Activated B cell treated with CpG ODN at 0.5 μM for 24 hours (primary cell): Measurements from ENCODE around the gene KLHL29. TPM values are rescaled to one million over a fixed set of nuclear protein-coding genes. Genes with fewer than 3 reads are reported as not detected.

Experiments
- ATAC-seq: fragments of 200-7000 bp; cut with Tn5 transposase; one replicate; pipeline ENCODE4 v1.10.0; 2021; ENCODE audit warnings: low read depth, mild to moderate bottlenecking, moderate library complexity
- CTCF ChIA-PET: fragments of 350-600 bp; sonication (Branson Sonifier 250); formaldehyde crosslinking; loops from one replicate; lab custom pipeline; 2021; ENCODE audit warnings: antibody characterized with exemption; lab: Charles Lee
- POLR2A ChIA-PET: fragments of 350-600 bp; sonication (Branson Sonifier 250); formaldehyde crosslinking; loops from one replicate; lab custom pipeline; 2021; ENCODE audit warnings: antibody characterized with exemption; lab: Charles Lee
- DNase-seq: peaks from one replicate; pipeline ENCODE4 v3.0.0; 2022
- H3K27ac Mint-ChIP-seq: one replicate; pipeline ENCODE4 v1.8.0; 2020; ENCODE audit warnings: mixed read lengths
- H3K27me3 Mint-ChIP-seq: one replicate; pipeline ENCODE4 v1.8.0; 2021; ENCODE audit warnings: mixed read lengths
- H3K36me3 Mint-ChIP-seq: one replicate; pipeline ENCODE4 v1.8.0; 2021; ENCODE audit warnings: low read depth, mixed read lengths
- H3K4me1 Mint-ChIP-seq: one replicate; pipeline ENCODE4 v1.8.0; 2021; ENCODE audit warnings: mixed read lengths
- H3K4me3 Mint-ChIP-seq: one replicate; pipeline ENCODE4 v1.8.0; 2020; ENCODE audit warnings: mild to moderate bottlenecking, mixed read lengths
- H3K9me3 Mint-ChIP-seq: one replicate; pipeline ENCODE4 v1.8.0; 2020; ENCODE audit warnings: mixed read lengths
- intact Hi-C: fragments of 100-400 bp; cut with micrococcal nuclease; formaldehyde crosslinking; loops from one replicate; pipeline ENCODE4 v1.15.1; 2024
- total RNA-seq: library from RNA; stranded (reverse); gene quantifications from 2 replicates; pipeline ENCODE4 v1.2.3, GENCODE V29; 2022
- TF ChIP-seq, protein P1 (sequence below): fragments of 200-600 bp; IDR thresholded peaks from one replicate; pipeline ENCODE4 v1.8.0; 2022; ENCODE audit warnings: antibody characterized with exemption, mild to moderate bottlenecking

KLHL29 gene
- total RNA-seq, 1 donor from 2014 or later, result 2.5 TPM

DNA sequence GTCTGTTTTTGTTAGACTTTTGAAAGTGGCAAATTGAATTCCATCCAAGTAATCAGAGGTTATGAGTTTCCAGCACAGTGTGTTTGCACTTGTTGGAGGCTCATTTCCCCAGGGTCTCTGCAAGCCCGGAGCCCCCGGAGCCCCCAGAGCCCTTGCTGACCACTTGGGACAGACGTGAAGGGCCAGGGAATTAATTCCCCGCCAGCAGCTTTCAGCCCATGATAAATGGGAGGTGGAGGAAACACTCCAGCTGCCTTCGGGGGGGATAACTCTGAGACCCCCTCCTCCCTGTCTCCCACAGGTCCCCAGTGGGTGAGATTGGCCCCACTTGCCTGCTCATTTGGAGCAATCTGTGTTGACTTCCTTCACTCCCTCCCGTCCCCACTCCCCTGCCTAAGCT is 79.2 kb downstream of the KLHL29 start:
- H3K27me3 Mint-ChIP-seq, result peaks cover 5% of the 10 kb centered on the region
- intact Hi-C loops, result loop anchor here (5.0 kb wide), 1 partner anchor 1107 kb away; no protein-coding TSS in a partner anchor
- H3K4me3 Mint-ChIP-seq, result no peak overlapping the region
- no peak overlapping the region for H3K27ac Mint-ChIP-seq
- TF ChIP-seq, protein P1, sequence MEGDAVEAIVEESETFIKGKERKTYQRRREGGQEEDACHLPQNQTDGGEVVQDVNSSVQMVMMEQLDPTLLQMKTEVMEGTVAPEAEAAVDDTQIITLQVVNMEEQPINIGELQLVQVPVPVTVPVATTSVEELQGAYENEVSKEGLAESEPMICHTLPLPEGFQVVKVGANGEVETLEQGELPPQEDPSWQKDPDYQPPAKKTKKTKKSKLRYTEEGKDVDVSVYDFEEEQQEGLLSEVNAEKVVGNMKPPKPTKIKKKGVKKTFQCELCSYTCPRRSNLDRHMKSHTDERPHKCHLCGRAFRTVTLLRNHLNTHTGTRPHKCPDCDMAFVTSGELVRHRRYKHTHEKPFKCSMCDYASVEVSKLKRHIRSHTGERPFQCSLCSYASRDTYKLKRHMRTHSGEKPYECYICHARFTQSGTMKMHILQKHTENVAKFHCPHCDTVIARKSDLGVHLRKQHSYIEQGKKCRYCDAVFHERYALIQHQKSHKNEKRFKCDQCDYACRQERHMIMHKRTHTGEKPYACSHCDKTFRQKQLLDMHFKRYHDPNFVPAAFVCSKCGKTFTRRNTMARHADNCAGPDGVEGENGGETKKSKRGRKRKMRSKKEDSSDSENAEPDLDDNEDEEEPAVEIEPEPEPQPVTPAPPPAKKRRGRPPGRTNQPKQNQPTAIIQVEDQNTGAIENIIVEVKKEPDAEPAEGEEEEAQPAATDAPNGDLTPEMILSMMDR, result no peak
- DNase-seq (no peak), ATAC-seq (no peak)
- H3K9me3 Mint-ChIP-seq, result no peaks in the 10 kb centered on the region
- no peaks in the 10 kb centered on the region for H3K36me3 Mint-ChIP-seq
- CTCF ChIA-PET, result no interaction called here
- H3K4me1 Mint-ChIP-seq, result no peaks in the 10 kb centered on the region
- POLR2A ChIA-PET, result no interaction called here

- intact Hi-C loops, result loop anchor here (5.0 kb wide), 1 partner anchor 1108 kb away; no protein-coding TSS in a partner anchor
- Mint-ChIP-seq H3K27ac (no peak overlapping the region), H3K4me1 (no peaks in the 10 kb centered on the region), H3K36me3 (no peaks in the 10 kb centered on the region), H3K4me3 (no peak overlapping the region), H3K27me3 (peaks cover 5% of the 10 kb centered on the region), H3K9me3 (no peaks in the 10 kb centered on the region)
- CTCF ChIA-PET, result no interaction called here
- no peak for DNase-seq
- TF ChIP-seq, protein P1, result no peak
- no peak for ATAC-seq
- POLR2A ChIA-PET, result no interaction called here
These were observed 80.0 kb downstream of the KLHL29 start for GRCh38 chr2:23464905-23465537.

DNA sequence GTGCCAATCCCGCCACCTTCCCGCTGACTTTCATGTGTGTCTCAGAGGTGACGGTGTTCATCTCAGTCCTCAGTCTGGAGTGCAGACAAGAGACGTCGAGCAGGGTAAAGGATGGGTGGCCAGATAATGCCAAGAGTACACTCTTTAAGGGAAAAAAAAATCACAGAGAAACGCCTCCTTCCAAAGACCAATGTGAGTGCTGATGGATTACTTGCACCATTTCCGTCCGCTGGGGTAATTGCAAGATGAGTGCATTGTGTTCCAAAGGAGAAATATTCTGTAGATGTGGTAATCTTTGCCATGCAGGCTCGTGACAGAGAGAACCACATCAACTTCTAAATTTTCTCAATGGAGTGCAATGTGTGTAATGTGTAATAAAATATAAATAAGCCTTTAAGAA is 81.0 kb downstream of the KLHL29 start:
- Mint-ChIP-seq H3K4me1 (no peaks in the 10 kb centered on the region), H3K36me3 (no peaks in the 10 kb centered on the region), H3K9me3 (no peaks in the 10 kb centered on the region), H3K27ac (no peak overlapping the region), H3K27me3 (peaks cover 3% of the 10 kb centered on the region), H3K4me3 (no peak overlapping the region)
- ChIA-PET POLR2A (no interaction called here), CTCF (no interaction called here)
- intact Hi-C loops, result no loop called here
- no peak for DNase-seq
- TF ChIP-seq, protein P1, result no peak
- no peak for ATAC-seq

GRCh38 chr2:23467618-23468017 is 82.6 kb downstream of the KLHL29 start:
- POLR2A ChIA-PET, result no interaction called here
- CTCF ChIA-PET, result no interaction called here
- TF ChIP-seq, protein P1, result no peak

GRCh38 chr2:23468474-23469141 is 83.6 kb downstream of the KLHL29 start:
- no peak overlapping the region for H3K4me3 Mint-ChIP-seq
- CTCF ChIA-PET, result no interaction called here
- no peak for ATAC-seq

More at GRCh38 chr2:23467618-23468017, 82.6 kb downstream of the KLHL29 start:
- ATAC-seq, result no peak
- Mint-ChIP-seq H3K4me3 (no peak overlapping the region), H3K27me3 (no peaks in the 10 kb centered on the region), H3K9me3 (no peaks in the 10 kb centered on the region), H3K36me3 (no peaks in the 10 kb centered on the region), H3K4me1 (no peaks in the 10 kb centered on the region), H3K27ac (no peak overlapping the region)
- intact Hi-C loops, result no loop called here
- no peak for DNase-seq

More at GRCh38 chr2:23468474-23469141, 83.6 kb downstream of the KLHL29 start:
- H3K9me3 Mint-ChIP-seq, result no peaks in the 10 kb centered on the region
- no peak for DNase-seq
- TF ChIP-seq, protein P1, result no peak
- POLR2A ChIA-PET, result no interaction called here
- H3K36me3 Mint-ChIP-seq, result no peaks in the 10 kb centered on the region
- no peaks in the 10 kb centered on the region for H3K4me1 Mint-ChIP-seq
- no peak overlapping the region for H3K27ac Mint-ChIP-seq
- intact Hi-C loops, result no loop called here
- no peaks in the 10 kb centered on the region for H3K27me3 Mint-ChIP-seq
